Motor neuron (in vitro differentiated cells): ENCODE results near the gene MMEL1. TPM values are rescaled to one million over a fixed set of nuclear protein-coding genes. Genes with fewer than 3 reads are reported as not detected.
"Not testable (repeated sequence)": the region's sequence is repeated elsewhere in the genome, so short reads cannot be mapped to it uniquely, and the experiment has no call there.

Source experiments
- ATAC-seq, 8 experiments: fragments of 200-7000 bp; cut with Tn5 transposase; replicated peaks in 6 of 8; 2 replicates each; pipeline ENCODE4 v1.8.0; 2021; ENCODE audit warnings: mild to moderate bottlenecking in 8 of 8, moderate library complexity in 8 of 8
- H3K27ac ChIP-seq, 2 donors: fragments of 250-450 bp; sonication (Bioruptor Pico); 2 replicates each; pipeline ENCODE4 v1.9.0; 2021; ENCODE audit warnings: antibody characterized with exemption in 2 of 2, mild to moderate bottlenecking in 2 of 2, moderate library complexity in 1 of 2
- H3K4me1 ChIP-seq, 2 donors: fragments of 250-450 bp; sonication (Bioruptor Pico); replicated peaks in 1 of 2; 2 replicates each; pipeline ENCODE4 v1.6.1; 2021; ENCODE audit warnings: antibody characterized with exemption in 2 of 2, mild to moderate bottlenecking in 2 of 2, moderate library complexity in 1 of 2
- H3K4me3 ChIP-seq, 5 donors: fragments of 250-450 bp; sonication (Bioruptor Pico); 2 replicates each; pipeline ENCODE4 v1.9.0; 2021; ENCODE audit warnings: antibody characterized with exemption in 5 of 5, mild to moderate bottlenecking in 5 of 5, moderate library complexity in 4 of 5
- WGBS, 10 experiments: fragments of 450-650 bp; shearing (Covaris generic); methylation state at CpG; one replicate each; pipeline ENCODE4 v1.0.0; 2022; 5-methylcytosine and 5-hydroxymethylcytosine counted together
- in situ Hi-C, 9 experiments: fragments of 400-800 bp; cut with MboI; loops; one replicate each; pipeline ENCODE4 v1.15.0; 2021; ENCODE audit warnings: low sequenced_read_pairs in 9 of 9, low pct_unique_long_range_greater_than_20kb in 2 of 9; ENCODE audit not compliant: unreplicated experiment in 9 of 9
- total RNA-seq, 8 experiments: library from RNA; unstranded; fragments of 300-600 nt; gene quantifications; 2 replicates each; pipeline versions ENCODE4 v1.2.3 to v1.2.4, GENCODE V29; 2022

Gene MMEL1, protein sequence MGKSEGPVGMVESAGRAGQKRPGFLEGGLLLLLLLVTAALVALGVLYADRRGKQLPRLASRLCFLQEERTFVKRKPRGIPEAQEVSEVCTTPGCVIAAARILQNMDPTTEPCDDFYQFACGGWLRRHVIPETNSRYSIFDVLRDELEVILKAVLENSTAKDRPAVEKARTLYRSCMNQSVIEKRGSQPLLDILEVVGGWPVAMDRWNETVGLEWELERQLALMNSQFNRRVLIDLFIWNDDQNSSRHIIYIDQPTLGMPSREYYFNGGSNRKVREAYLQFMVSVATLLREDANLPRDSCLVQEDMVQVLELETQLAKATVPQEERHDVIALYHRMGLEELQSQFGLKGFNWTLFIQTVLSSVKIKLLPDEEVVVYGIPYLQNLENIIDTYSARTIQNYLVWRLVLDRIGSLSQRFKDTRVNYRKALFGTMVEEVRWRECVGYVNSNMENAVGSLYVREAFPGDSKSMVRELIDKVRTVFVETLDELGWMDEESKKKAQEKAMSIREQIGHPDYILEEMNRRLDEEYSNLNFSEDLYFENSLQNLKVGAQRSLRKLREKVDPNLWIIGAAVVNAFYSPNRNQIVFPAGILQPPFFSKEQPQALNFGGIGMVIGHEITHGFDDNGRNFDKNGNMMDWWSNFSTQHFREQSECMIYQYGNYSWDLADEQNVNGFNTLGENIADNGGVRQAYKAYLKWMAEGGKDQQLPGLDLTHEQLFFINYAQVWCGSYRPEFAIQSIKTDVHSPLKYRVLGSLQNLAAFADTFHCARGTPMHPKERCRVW
- 1 to 10 TPM in 3 of 8 experiments, under 1 TPM in 2, not detected in 3; 0.71 to 3.2 (median 1.1) TPM for total RNA-seq

DNA sequence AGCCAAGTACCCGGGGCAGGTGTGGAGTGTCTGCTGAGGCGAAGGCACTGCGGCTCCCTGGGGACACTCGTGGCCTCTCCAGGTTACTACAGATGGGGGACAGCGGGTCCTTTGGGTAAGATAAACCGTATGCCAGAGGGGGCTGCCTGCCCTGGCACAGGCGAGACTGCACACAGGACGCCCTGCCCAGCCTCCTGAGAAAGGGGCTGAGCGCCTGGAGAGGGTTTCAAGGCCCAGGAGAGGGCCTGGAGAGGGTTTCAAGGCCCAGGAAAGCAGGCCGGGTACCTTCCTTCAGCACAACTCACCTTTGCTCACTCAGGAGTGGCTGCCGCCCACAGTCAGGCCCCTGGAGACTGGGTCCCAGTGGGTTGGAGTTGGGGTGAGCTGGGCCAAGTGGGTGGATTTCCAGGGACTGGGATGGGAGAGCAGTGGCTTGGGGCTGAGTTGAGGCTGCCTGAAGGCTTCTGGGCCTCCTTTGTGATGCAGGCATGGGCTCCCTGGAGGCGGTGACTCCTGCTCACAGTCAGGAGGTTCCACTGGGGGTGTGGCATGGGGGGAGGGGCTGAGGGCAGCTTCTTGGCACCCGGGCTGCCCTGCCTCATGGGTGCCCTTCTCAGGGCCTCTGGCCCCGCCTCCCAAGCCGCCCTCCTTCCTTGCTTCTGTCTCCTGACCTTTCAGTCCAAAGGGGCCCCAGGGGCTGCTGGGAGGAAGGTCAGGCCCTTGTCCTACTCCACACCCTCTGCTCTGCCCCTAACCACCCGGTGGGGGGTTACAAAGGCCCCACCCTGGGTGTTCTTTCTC lies at the start of gene MMEL1:
TSS of gene MMEL1 (minus strand) at position 456 of the 801 bp plus-strand sequence. CDS start 3,532 bp downstream, outside the sequence.
- peak in 1 of 8 experiments; percentile 14 for ATAC-seq
- Histone ChIP-seq H3K4me3 (no peak within 1 kb of the TSS), H3K27ac (no peak within 1 kb of the TSS), H3K4me1 (peaks cover 0 to 12% of the 10 kb centered on the region in 2 donors)
- in situ Hi-C loops: no loop called here
- WGBS, 10 experiments: 20 to 70% (median 30%) methylated on average over 1 to 5 of the region's 16 CpGs; no CpG with 5 or more reads in 5 of the 10 experiments

GRCh38 chr1:2676726-2677125 lies 43.9 kb upstream of the MMEL1 start:
- in situ Hi-C loops: not testable (repeated sequence)

DNA sequence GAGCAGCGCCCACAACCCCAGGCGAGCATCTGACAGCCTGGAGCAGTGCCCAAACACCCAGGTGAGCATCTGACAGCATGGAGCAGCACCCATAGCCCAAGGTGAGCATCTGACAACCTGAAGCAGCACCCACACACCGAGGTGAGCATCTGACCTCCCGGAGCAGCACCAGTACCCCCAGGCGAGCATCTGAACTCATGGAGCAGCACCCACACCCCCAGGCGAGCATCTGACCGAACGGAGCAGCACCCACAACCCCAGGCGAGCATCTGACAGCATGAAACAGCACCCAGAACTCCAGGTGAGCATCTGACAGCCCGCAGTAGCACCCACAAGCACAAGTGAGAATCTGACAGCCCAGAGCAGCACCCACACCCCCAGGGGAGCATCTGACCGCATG lies 38.8 kb upstream of the MMEL1 start:
- H3K27ac ChIP-seq, H3K4me3 ChIP-seq, ATAC-seq, H3K4me1 ChIP-seq, in situ Hi-C loops: not testable (repeated sequence)
- WGBS, 10 experiments: no CpG with 5 or more reads among the region's 11 CpGs

More at GRCh38 chr1:2676726-2677125, 43.9 kb upstream of the MMEL1 start:
- not testable (repeated sequence) for H3K4me3 ChIP-seq, ATAC-seq, H3K4me1 ChIP-seq, H3K27ac ChIP-seq
- no CpG with 5 or more reads among the region's 10 CpGs for WGBS, 10 experiments

GRCh38 chr1:2659806-2660205 lies 27.0 kb upstream of the MMEL1 start:
- in situ Hi-C loops, H3K27ac ChIP-seq, H3K4me3 ChIP-seq, H3K4me1 ChIP-seq, ATAC-seq: not testable (repeated sequence)
- no CpG with 5 or more reads among the region's 8 CpGs for whole genome bisulfite sequencing, 10 experiments

- in situ Hi-C loops: not testable (repeated sequence)
These were observed 25.1 kb upstream of the MMEL1 start for GRCh38 chr1:2657909-2658308.

GRCh38 chr1:2657124-2657523 lies 24.3 kb upstream of the MMEL1 start:
- WGBS, 10 experiments: 8% methylated on average over 2 of the region's 12 CpGs; no CpG with 5 or more reads in 9 of the 10 experiments
- H3K4me3 ChIP-seq, H3K27ac ChIP-seq, ATAC-seq, in situ Hi-C loops, H3K4me1 ChIP-seq: not testable (repeated sequence)

More at GRCh38 chr1:2657909-2658308, 25.1 kb upstream of the MMEL1 start:
- not testable (repeated sequence) for H3K27ac ChIP-seq, ATAC-seq, H3K4me1 ChIP-seq, H3K4me3 ChIP-seq
- WGBS, 10 experiments: no CpG with 5 or more reads among the region's 10 CpGs

DNA sequence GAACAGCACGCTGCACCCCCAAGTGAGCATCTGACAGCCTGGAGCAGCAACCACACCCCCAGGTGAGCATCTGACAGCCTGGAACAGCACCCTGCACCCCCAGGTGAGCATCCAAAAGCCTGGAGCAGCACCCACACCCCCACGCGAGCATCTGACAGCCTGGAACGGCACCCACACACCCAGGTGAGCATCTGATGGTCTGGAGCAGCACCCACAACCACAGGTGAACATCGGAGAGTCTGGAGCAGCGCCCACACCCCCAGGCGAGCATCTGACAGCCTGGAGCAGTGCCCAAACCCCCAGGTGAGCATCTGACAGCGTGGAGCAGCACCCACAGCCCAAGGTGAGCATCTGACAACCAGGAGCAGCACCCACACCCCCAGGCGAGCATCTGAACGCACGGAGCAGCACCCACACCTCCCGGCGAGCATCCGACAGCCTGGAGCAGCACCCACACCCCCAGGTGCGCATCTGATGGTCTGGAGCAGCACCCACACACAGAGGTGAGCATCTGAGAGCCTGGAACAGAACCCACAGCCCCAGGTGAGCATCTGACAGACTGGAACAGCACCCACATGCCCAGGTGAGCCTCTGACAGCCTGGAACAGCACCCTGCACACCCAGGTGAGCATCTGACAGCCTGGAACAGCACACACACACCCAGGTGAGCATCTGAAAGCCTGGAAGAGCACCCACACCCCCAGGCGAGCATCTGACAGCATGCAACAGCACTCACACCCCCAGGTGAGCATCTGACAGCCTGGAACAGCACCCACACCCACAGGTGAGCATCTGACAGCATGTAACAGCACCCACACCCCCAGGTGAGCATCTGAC lies 23.0 kb upstream of the MMEL1 start:
- WGBS, 10 experiments: 0 to 44% (median 25%) methylated on average over 1 to 15 of the region's 16 CpGs; no CpG with 5 or more reads in 2 of the 10 experiments
- ATAC-seq, H3K4me3 ChIP-seq, H3K27ac ChIP-seq, H3K4me1 ChIP-seq, in situ Hi-C loops: not testable (repeated sequence)

- ATAC-seq, H3K27ac ChIP-seq, in situ Hi-C loops, H3K4me1 ChIP-seq, H3K4me3 ChIP-seq: not testable (repeated sequence)
- 0 to 35% (median 13%) methylated on average over 1 to 14 of the region's 14 CpGs for WGBS, 10 experiments
These were observed 21.7 kb upstream of the MMEL1 start for GRCh38 chr1:2654443-2654948.

- H3K4me3 ChIP-seq, ATAC-seq, H3K27ac ChIP-seq, in situ Hi-C loops, H3K4me1 ChIP-seq: not testable (repeated sequence)
- WGBS, 10 experiments: 7 to 37% (median 23%) methylated on average over 8 to 14 of the region's 14 CpGs
These were observed 21.1 kb upstream of the MMEL1 start for GRCh38 chr1:2653741-2654442.

DNA sequence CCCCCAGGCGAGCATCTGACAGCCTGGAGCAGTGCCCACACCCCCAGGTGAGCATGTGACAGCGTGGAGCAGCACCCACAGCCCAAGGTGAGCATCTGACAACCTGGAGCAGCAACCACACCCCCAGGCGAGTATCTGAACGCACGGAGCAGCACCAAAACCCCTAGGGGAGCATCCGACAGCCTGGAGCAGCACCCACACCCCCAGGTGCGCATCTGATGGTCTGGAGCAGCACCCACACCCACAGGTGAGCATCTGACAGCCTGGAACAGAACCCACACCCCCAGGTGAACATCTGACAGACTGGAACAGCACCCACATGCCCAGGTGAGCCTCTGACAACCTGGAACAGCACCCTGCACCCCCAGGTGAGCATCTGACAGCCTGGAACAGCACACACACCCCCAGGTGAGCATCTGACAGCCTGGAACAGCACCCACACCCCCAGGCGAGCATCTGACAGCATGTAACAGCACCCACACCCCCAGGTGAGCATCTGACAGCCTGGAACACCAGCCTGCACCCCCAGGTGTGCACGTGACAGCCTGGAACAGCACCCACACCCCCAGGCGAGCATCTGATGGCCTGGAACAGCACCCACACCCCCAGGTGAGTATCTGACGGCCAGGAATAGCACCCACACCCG lies 20.2 kb upstream of the MMEL1 start:
- H3K4me1 ChIP-seq, H3K27ac ChIP-seq, in situ Hi-C loops, ATAC-seq, H3K4me3 ChIP-seq: not testable (repeated sequence)
- WGBS, 10 experiments: 0 to 13% (median 7%) methylated on average over 2 to 12 of the region's 12 CpGs; no CpG with 5 or more reads in 2 of the 10 experiments
